SW 1271 (cell line): ENCODE data around the gene LCMT1.
"Not testable (repeated sequence)": the region's sequence is repeated elsewhere in the genome, so short reads cannot be mapped to it uniquely, and the experiment has no call there.

Source experiments
- DNase-seq, 2 experiments: peaks; one replicate each; lab custom pipeline; 2025; lab: John Stamatoyannopoulos, UW

LCMT1 gene

DNA sequence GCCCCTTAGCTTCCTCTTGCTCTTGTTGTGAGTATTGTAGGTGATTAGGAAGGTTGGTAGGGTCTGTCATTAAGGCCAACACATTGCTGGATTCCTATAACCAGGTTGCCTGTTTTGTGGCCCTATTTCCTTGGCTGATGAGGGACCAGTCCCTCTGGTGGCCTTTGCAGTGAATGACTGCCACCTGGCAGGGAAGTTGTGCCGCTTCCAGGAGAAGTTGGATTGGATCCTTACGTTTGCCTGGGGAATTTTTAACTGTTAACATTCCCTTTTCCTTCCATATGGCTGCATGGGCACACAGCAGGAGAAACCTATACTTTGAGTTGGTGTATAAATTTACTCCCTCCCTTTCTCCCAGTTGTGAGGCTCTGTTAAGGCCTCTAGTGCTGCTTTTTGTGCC, 32.4 kb downstream of the LCMT1 start:
- no peak for DNase-seq

DNA sequence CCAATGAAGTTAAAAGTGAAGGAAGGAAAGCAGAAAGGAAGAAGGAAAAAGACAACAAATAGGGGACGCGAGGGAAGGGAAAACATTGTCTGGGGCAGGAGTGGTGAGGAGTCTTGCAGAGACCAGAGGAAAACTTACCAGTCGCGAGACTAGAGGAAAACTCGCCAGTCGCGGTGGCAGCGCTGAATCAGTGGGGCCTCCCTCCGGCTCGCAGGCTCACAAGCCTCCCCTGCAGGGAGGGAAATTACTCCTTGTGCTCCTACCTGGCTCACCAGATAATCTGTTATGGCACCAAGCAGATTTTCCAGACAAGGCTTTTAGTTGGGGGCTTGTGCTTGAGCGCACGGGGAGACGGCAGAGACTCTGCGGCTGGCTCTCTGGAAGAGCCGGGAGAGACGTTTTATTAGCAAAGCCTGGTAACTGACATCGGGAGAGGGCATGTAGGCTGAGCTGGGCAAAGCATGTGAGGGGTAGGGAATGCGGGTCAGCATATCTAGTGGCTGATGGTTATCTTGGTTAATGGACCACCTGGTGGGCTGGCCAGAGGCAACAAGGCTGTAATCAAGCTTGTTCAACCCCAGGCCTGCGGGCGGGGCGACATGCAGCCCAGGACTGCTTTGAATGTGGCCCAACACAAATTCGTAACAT, 37.1 kb downstream of the LCMT1 start:
- DNase-seq, result no peak

DNA sequence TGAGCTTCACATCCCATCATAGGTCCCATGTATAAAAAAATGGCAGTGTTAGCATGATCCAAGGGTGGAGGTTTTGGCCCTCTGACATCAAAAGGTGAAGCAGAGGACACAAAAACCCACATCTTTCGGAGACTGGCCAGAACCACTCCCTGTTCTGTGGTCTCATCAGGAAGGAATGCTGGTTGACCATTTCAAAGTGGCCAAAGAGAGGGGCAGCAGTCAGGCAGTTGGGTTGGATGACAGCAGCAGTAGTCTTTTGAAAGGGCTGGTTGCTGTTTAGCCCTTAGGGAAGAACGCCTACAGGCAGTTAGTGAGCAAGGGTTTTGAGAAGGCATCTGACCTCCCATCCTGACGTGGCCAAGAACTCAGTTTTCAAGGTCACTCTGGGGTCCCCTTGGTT, 40.5 kb downstream of the LCMT1 start:
- DNase-seq, result no peak

DNA sequence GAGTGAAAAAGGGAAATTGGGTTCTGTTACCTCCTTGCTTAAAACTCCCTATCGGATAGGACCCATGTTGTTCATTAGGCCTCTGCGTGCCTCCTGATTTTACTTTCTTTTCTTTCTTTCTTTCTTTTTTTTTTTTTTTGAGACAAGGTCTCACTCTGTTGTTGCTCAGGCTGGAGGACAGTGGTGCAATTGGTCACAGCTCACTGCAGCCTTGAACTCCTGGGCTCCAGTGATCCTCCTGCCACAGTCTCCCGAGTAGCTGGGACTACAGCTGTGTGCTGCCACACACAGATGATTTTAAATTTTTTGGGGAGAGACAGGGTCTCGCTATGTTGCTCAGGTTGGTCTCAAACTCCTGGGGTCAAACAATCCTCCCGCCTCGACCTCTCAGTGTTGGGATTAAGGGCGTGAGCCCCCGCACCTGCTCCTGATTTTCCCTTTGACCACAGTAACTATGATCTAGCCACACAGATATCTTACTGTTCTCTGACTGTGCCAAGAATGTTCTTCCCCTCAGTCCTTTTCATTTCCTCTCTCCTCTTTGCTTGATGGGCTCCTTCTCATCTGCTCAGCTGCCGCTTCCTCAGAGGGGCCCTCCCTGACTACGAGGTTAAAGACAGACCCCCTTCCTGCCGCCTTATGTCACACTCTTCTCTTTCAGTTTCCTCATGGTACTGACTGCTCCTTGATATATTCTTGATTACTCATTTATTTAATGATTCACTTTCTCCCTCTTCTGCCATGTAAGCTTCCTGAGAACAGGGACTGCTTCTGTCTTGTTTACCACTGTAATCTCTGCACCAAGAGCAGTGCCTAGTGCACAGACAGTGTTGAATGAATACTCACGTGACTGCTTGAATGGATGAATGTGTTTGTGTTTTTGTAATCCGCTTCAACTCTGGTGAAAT, 44.3 kb downstream of the LCMT1 start:
- DNase-seq, result no peak

DNA sequence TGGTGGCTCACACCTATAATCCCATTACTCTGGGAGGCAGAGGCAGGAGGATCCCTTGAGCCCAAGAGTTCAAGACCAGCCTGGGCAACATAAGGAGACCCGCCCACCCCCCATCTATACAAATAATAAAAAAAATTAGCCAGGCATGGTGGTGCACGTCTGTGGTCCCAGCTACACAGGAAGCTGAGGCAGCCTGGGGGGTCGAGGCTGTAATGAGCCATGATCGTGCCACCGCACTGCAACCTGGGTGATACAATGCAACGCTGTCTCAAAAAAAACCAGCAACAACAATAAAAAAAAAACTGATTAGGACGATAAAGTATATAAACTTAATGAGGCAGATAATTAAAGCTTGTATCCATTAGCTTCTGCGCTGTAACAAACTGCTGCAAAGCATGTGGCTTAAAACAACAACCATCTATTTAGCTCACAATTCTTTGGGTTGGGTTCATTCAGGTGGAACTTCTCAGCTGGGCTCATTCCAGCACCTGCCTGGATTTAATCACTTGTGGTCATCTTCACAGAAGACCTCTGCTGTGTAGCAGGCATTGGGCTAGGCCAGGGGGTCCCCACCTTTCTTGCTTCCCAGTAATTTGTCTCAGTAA, 45.8 kb downstream of the LCMT1 start:
- no peak for DNase-seq

DNA sequence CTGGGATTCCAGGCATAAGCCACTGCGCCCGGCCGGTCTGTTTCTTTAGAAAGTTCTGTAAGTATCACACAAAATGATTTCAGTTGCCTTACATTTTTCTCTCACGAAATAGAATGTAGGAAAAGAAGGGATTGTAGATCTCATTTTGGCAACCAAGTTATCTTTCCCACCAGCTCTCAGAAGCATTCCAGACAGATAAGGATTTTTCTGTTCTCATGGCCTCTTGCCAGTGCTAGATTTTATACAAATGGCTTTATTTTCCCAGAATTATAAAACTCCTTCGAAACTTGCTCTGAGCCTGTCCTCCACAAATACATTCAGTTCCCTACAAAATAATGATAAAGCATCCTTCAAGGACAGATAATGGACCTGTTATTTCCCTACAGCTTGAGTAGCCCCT, 46.9 kb downstream of the LCMT1 start:
- DNase-seq, result no peak

DNA sequence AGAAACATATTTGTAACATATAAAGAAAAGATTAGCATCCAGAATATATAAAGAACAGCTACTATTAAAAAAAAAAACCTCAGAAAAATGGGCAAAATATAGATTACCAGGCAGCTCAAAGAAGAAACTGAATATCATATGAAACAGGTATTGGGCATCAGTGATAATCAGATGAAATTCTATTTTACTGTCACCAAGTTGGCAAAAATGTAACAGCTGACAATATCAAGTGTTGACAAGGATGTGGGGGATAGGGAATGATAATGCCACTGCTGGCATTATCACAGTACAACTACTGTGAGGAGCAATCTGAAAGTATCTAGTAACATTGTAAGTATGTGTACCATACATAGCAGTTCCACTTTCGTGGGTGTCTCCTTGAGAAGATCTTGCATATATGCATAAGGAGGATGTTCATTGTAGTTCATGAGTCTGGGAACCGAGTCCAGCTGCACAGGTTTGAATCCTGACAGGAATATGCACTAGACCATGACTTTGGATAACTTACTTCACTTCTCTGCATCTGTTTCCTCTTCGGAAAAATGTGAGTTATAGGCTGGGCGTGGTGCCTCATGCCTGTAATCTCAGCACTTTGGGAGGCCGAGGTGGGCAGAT, 50.3 kb downstream of the LCMT1 start:
- DNase-seq, result no peak

DNA sequence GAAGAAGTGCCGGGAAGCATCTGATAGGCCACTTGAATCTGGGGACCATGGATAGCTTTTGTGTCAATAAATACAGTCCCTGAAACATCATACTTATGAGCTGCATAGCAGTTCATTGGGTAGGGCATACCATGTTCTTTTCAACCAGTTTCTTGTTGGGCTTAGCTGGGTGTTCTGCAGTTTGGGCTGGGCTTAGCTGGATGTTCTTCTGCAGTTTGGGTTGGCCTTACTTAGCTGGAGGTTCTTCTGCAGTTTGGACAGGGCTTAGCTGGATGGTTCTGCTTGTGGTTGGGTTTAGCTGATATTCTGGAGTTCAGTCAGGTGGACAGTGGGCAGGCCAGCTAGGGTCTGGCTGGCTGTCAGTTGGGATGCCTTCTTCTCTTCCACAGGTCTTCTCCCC, 52.1 kb downstream of the LCMT1 start:
- no peak for DNase-seq

DNA sequence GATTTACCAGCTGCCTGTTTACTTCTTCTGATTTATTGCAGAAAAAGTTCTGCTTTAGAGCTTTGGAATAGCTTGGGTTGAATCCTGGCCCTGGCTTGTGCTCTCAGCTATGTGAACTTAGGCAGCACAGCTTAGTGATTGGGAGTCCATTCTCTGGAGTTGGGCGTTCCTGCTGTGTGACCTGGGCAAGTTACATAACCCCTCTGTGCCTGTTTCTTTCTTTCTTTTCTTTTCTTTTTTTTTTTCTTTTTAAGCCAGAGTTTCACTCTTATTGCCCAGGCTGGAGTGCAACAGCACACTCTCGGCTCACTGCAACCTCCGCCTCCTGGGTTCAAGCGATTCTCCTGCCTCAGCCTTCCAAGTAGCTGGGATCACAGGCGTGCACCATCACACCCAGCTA, 53.7 kb downstream of the LCMT1 start:
- no peak for DNase-seq

DNA sequence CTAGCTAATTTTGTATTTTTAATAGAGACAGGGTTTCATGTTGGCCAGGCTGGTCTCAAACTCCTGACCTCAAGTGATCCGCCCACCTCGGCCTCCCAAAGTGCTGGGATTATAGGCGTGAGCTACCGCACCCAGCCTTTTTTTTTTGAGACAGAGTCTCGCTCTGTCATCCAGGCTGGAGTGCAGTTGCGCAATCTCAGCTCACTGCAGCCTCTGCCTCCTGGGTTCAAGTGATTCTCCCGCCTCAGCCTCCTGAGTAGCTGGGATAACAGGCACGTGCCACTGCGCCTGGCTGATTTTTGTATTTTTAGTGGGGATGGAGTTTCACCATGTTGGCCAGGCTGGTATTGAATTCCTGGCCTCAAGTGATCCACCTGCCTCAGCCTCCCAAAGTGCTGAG, 56.4 kb downstream of the LCMT1 start:
- not testable (repeated sequence) for DNase-seq

DNA sequence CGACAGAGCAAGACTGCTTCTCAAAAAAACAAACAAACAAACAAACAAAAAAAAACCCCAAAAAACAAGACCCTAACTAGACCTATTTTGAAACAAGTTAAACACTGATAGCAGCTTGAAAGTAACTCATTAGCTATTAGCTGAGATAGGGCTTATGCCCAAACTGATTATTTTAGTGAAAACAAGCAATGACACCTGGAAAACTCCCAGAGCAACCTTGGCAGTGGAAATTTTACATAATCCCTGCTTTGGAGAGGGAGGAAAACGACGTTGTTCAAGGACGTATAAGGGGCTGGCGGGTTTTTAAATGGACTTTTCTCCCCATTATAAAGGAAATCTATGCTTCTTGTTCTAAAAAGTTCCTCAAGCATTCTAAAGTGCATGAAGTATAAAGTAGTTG, 59.8 kb downstream of the LCMT1 start:
- DNase-seq, result no peak

DNA sequence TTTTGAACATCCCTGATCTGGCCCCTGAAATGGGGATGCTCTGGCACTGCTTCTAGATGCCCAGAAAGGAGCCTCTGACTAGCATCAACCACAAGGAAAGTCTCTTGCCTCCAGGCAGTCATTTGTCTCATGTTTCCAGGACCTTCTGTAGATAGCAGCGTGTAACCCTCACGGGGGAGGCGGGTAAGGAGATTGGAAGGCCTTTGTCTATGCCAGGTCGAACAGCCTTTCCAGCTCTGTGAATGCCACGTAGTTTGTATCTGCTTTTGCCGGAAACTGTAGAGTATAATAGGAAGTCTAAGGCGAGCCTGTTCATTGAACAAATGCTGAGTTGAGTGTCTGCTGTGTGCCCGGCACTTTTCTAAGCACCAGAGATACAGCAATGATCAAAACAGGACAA, 61.3 kb downstream of the LCMT1 start:
- no peak for DNase-seq

DNA sequence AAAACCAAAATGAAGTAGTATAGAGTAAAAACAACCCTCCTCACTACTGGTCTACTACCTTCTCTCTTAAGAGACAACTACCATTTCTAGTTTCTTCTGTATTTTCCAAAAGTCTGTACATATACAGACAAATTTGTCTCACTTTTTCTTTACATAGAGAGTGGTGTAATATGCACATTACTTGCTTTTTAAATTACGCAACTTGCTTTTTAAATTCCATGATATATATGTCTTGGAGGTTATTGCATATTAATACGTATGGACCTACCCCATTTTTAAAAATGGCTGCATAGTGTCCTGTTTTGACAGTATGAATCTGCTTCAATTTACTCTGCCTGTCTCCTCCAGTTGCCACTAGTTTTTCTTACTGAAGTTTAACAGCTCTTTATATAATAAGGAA, 62.7 kb downstream of the LCMT1 start:
- no peak for DNase-seq

DNA sequence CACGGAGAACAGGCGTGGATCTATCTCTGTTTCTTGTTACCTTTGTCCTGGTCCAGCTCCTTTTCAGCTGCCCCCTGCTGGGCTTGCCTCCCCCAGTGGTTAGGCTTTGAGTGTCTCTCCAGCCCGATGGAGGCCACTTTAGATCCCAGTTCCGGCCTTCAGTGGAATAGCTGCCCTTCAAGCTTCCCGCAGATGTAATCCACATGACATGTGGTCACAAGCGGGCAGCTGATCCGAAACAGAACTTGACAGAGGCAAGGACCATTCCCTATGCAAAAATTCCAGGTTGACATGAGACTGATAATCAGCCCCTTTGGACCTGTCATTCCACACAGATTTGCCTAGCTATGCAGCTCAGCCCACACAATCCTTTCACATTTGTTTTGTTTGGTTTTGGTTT, 64.6 kb downstream of the LCMT1 start:
- DNase-seq, result no peak

DNA sequence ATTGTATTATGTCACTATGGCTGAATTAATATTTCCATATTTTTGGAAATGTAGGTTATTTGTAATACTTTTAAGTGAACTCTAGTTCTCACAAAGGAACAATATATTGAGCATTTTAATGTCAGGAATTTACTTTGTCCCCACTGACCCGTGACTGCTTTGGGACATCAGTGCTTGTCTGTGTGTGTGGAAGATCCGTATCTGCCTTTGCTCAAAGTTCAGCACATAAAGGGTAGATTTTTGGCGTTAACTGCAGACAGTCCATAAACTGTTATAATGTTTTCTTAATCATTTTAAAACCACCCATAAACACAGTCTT, 65.9 kb downstream of the LCMT1 start:
- no peak for DNase-seq

DNA sequence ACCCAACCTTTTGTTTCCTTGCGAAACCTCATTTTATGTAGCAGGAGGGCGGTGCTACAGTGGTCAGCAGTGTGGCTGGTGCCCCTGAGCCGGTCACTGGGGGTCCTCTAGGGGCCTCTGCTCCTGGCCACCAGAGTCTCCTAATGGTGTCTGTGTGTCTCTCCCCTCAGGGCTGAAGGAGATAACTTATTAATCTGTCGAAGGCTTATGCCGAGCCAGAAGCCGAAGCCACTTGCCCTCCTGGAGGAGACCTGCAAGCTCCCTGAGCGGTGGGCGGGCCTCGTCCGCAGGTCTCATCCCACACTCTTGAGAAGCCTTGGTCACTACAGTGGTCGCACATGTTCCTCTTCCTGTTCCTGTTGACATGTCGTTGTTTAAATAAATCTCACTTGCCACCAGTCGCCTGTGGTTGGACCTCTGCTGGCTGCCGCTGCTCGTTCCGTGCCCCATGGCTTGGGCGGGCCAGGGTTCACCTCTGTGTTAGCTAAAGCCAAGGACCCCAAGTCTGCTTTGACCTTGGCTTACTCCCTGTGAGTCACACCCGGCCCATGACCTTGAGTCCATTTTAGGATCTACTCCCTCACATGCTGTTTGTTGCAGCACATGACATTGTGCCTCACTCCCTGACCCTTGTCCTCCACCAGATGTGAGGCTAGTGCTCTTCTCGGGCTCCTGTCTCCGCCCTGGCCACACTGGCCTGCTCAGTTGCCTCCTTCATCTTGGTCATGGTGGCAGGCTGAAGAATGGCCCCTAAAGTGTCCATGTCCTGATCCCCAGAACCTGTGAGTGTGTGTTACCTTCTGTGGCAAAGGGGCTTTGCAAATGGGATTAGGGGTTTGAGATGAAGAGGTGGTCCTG, 66.5 kb downstream of the LCMT1 start:
- no peak for DNase-seq

DNA sequence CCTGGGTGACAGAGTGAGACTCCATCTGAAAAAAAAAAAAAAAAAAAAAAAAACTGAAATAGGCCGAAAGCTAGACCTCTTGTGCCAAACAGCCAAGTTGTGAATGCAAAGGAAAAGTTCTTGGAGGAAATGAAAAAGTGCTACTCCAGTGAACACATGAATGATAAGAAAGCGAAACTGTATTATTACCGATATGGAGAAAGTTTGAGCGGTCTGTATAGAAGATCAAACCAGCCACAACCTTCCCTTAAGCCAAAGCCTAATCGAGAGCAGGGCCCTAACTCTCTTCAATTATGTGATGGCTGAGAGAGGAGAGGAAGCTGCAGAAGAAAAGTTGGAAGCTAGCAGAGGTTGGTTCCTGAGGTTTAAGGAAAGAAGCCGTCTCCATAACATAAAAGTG, 69.7 kb downstream of the LCMT1 start:
- DNase-seq, result not testable (repeated sequence)

DNA sequence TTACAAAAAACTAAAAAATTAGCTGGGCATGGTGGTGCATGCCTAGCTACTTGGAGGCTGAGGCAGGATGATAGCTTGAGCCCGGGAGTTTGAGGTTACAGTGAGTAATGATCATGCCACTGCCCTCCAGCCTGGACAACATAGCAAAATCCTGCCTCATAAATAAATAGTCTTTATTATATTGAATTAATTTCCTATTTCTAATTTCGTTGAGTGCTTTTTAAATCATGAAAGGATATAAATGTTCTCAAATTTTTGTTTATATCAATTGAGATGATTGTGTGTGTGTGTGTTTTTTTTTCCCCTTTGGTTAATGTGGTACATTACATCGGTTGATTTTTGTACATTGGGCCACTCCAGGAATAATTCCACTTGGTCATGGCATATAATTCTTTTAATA, 73.2 kb downstream of the LCMT1 start:
- no peak for DNase-seq

DNA sequence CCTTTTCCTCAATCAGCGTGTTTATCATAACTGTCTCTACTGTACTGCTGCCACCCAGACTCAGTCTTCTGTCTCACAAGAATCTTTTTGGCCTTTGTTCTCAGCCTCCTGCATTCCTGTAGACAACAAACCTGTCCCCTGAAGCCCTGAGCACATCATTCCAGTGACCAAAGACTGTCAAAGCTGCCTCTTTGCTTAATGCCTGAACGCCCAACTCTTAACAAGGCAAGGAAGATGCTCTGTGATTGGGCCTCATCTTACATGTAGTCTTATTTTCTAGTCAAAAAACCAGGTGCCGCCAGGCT, 75.9 kb downstream of the LCMT1 start:
- DNase-seq, result no peak

DNA sequence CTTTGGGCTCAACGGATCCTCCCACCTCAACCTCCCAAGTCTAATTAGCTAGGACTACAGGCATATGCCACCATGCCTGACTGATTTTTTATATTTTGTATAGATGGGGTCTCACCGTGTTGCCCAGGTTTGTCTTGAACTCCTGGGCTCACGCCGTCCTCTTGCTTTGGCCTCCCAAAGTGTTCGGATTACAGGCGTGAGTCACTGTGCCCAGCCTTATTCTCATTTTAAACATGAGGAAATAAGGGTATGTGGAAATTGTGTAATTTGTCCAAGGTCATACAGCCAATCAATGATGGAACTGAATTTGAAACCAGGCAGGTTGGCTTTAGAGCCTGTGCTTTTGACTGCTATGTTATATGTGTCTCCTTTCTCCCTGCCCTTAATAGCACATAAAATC, 77.8 kb downstream of the LCMT1 start:
- DNase-seq, result no peak

DNA sequence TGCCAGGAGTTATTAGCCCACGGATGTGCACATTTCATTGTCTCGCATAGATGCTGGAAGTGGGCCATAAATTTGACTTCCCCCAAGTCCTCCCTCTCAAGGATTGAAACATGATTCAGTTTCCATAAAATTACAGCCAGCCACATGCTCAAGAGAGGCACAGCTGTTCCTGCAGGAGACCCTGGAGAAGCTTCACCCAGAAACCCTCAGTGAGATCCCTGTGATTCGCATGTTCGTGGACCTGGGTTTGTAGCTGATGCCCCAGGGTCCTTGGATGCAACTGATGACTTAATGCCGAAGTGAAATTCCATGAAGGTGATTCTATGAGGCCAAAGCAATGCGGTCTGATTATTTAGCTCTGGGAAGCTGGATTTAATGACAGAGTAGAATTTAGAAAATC, 80.6 kb downstream of the LCMT1 start:
- no peak for DNase-seq

DNA sequence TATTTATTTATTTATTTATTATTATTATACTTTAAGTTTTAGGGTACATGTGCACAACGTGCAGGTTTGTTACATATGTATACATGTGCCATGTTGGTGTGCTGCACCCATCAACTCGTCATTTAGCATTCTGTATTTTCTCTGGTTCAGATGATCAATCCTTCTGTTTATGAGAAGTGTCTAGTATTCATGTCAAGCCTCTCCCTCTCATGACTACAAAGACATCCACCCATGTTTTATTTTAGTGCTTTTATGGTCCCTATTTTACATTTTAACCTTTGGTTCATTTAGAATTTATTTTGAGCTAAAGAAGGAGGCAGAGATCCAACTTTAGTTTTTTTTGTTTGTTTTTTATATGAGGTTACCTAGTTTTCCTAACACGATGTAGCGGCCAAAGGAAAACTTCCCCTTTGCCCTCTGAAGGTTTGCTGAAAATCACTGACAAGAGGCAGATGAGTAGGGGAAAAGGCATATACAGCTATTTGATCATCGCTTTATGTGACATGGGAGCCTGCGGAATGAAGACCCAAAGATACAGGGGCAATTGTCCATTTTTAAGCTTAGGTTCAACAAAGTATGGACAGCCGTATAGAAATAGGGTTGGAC, 82.8 kb downstream of the LCMT1 start:
- DNase-seq, result no peak
